Measurements from ENCODE around the gene CDC42SE2.
"Not testable (repeated sequence)": the region's sequence is repeated elsewhere in the genome, so short reads cannot be mapped to it uniquely, and the experiment has no call there.

The CDC42SE2 gene

GRCh38 chr5:131392466-131393095 is 128.7 kb downstream of the CDC42SE2 start:
- no peak overlapping the region for H3K4me3 ChIP-seq (ENCODE audit: low read length)
- no peak for DNase-seq (ENCODE audit: low read depth)
- TF ChIP-seq CTCF (IDR thresholded peaks at IDR 0.05; ENCODE audit: insufficient read depth, low read depth, low read length, missing control alignments): no peak

- H3K4me3 ChIP-seq (ENCODE audit: low read length): no peak overlapping the region
- no peak for DNase-seq (ENCODE audit: low read depth)
- TF ChIP-seq CTCF (IDR thresholded peaks at IDR 0.05; ENCODE audit: insufficient read depth, low read depth, low read length, missing control alignments): no peak
Observed at GRCh38 chr5:131393498-131393968, 129.7 kb downstream of the CDC42SE2 start.

- DNase-seq (ENCODE audit: low read depth): peak; percentile 44
- no peak for TF ChIP-seq CTCF (IDR thresholded peaks at IDR 0.05; ENCODE audit: insufficient read depth, low read depth, low read length, missing control alignments)
- no peak overlapping the region for H3K4me3 ChIP-seq (ENCODE audit: low read length)
Observed at GRCh38 chr5:131394128-131394527, 130.3 kb downstream of the CDC42SE2 start.

- no peak overlapping the region for H3K4me3 ChIP-seq (ENCODE audit: low read length)
- no peak for DNase-seq (ENCODE audit: low read depth)
- TF ChIP-seq CTCF (IDR thresholded peaks at IDR 0.05; ENCODE audit: insufficient read depth, low read depth, low read length, missing control alignments): no peak
Observed at GRCh38 chr5:131396015-131396414, 132.2 kb downstream of the CDC42SE2 start.

- no peak for DNase-seq (ENCODE audit: low read depth)
- TF ChIP-seq CTCF (IDR thresholded peaks at IDR 0.05; ENCODE audit: insufficient read depth, low read depth, low read length, missing control alignments): no peak
- no peak overlapping the region for H3K4me3 ChIP-seq (ENCODE audit: low read length)
Observed at GRCh38 chr5:131396630-131397273, 132.9 kb downstream of the CDC42SE2 start.

- not testable (repeated sequence) for H3K4me3 ChIP-seq (ENCODE audit: low read length); DNase-seq (ENCODE audit: low read depth)
Observed at GRCh38 chr5:131399007-131399406, 135.2 kb downstream of the CDC42SE2 start.

GRCh38 chr5:131400585-131400984 is 136.7 kb downstream of the CDC42SE2 start:
- no peak for DNase-seq (ENCODE audit: low read depth)
- no peak overlapping the region for H3K4me3 ChIP-seq (ENCODE audit: low read length)
- TF ChIP-seq CTCF (IDR thresholded peaks at IDR 0.05; ENCODE audit: insufficient read depth, low read depth, low read length, missing control alignments): no peak
